Metanephros (tissue), 1 donor: ENCODE results near the gene ZSWIM1. TPM values are rescaled to one million over a fixed set of nuclear protein-coding genes. Genes with fewer than 3 reads are reported as not detected.

Source experiments
- total RNA-seq: library from RNA; depleted of rRNA; stranded (reverse); fragments of >200 nt; gene quantifications from one replicate; pipeline ENCODE4 v1.2.3, GENCODE V29; 2014

ZSWIM1 gene
- 8.3 TPM for total RNA-seq

DNA sequence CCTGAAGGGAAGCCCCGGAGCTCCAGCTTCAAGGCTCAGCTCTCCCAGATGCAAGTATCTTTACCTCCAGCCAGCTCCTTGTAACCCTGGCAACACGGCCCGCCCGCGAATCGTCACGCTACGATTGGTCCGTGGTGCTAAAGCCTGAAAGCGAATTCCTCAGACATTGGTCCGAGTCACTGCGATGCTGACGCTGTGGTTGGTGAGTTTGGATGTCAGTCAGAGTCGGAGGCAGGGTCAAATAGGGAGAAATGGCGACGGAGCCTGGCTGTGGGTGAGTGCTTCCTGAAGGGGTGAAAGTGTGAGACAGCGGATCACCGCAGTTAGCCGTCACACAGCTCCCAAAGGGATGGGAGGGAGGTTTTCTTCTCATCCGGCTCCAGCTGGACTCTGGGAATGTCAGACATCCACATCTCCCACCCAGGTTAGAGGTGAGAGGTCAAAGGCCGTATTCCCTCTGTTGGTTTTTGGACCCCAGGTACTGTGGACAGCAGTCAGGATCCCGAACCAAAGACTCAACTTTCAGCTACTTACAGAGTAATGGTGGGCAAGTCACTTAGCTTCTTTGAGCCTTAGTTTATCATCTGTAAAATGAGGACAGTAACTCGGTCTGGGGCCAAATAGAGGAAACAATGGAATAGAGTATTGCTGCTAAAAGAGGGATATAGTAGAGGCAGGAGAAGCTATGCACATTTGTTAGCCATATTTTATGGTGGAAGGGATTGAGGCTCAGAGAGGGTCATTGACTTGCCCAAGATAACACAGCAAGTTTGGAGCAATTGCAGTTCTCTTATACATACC is at the start of gene ZSWIM1:
Gene ZSWIM1, plus strand, starts transcription at position 240 of the 801 bp plus-strand sequence. CDS start 1,366 bp downstream, outside the sequence.

DNA sequence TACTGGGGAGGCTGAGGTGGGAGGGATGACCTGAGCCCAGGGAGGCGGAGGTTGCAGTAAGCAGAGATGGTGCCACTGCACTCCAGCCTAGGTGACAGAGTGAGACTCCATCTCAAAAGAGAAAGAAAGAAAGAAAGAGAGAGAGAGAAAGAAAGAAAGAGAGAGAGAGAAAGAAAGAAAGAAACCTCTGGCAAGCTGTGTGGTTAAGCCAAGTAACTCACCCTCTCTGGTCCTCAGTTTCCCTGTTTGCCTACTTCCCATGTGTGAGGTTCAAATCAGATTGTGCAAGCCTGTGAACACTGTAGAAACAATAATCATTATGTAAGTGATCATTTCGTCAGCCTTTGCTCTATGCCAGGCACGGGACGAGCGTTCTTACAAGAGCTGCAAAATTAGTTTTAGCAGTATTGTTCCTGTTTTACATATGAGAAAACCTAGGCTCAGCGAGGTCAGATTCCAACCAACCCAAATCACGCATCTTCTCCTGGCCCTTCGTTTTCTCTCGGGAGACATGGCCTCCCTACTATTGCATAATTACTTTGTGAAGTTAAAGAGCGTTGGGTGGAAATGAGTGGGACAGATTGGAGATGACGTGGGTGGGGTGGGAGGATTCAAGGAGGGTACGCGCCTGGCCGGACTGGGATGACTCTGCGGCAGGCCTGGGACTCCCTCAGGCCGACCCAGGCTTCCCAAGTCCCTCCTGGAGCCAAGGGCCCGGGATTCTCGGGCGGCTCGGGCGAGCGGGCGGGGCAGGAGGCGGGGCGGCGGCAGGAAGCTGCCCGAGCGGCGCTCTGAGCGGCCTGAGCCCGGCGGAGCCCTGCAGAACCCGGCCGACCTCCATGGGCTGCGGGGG is 47.8 kb upstream of the ZSWIM1 start, which contains the start of gene SNX21:
Gene SNX21, plus strand, starts transcription at position 770 of the 853 bp plus-strand sequence. CDS start 121 bp downstream, outside the sequence.

DNA sequence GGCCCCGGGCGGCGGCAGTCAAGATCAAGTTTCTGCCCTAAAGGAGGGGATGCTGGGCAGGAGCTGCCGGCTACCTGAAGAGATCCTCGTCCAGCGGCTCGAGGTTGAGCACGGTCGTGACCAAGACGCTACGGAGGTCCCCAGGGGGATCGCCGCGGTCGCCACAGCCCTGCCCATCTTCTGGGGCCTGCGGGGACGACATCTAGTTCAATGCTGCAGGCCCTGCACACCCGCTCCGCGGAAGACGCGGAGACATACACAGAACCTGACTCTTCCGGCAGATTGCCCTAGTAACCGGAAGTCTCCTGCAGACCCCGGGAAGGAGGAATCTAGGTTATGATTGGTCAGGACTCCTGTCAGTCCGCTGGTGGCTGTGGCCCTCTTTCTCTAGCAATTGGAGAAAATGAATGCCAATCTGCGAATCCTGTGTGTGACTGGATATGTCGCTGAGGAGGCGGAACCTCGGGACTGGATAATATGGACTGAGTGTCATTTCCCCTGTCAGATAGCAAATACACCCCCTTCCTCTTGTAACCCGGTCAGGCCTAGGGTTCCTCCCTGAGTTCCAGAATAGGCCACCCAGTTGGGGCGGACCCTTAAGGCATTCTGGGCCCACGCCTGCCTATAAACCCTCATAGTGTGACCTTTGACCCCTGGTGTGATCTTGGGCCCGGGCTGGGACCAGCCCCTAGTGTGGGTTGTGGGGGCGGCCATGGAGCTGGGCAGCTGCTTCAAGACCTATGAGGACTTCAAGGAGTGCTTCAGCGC is 23.7 kb upstream of the ZSWIM1 start, which contains the start of the genes ACOT8 and ZSWIM3:
Gene ACOT8, minus strand, starts transcription at position 279 of the 768 bp plus-strand sequence. Its CDS starts 77 bp downstream, at position 202.
Gene ZSWIM3, plus strand, starts transcription at position 501 of the 768 bp plus-strand sequence. Its CDS starts 212 bp downstream, at position 713.

DNA sequence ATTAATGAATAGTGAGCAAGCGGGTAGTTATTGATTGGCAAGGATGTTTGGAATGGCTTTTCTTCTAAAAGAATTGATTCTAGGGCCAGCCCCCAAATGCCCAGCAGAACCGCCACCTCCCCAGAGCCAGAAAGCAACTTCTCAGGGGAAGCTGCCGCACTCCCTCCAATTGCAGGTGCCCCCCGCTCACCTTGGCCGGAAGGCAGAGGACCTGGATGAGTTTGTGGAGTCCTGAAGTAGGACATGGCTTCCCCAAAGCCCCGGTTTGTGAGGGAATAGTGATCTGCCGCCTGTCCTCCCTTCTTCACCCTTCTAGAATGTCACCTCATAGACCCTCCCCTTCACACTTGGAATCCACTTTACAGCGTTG is 6.3 kb downstream of the ZSWIM1 start, which contains the start of gene SPATA25:
Gene SPATA25, minus strand, starts transcription at position 277 of the 370 bp plus-strand sequence. Its CDS starts 32 bp downstream, at position 245.

DNA sequence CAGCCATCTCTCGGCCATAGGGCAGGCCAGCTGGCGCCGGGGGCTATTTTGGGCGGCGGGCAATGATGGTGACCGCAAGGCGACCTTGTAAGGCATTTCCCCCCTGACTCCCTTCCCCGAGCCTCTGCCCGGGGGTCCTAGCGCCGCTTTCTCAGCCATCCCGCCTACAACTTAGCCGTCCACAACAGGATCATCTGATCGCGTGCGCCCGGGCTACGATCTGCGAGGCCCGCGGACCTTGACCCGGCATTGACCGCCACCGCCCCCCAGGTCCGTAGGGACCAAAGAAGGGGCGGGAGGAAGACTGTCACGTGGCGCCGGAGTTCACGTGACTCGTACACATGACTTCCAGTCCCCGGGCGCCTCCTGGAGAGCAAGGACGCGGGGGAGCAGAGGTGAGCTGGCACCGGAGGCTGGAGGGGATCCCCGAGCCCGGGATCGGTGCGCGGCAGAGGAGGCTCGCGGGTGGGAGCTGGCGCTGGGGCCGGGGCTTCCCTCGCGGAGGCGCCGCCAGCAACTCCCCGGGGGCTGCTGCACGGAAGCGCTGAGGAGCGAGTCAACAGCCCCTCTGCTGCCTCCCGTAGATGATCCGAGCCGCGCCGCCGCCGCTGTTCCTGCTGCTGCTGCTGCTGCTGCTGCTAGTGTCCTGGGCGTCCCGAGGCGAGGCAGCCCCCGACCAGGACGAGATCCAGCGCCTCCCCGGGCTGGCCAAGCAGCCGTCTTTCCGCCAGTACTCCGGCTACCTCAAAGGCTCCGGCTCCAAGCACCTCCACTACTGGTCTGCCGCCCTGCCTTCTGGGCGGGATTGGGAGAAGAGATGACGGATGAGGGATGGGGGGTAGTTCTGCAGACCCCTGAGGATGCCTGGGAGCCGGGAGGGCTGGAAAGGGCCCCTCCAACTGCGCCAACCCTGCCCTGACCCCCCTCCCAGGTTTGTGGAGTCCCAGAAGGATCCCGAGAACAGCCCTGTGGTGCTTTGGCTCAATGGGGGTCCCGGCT is 10.3 kb downstream of the ZSWIM1 start, which contains the start of the genes CTSA and NEURL2:
Gene CTSA, plus strand, starts transcription at position 351 of the 999 bp plus-strand sequence. Its CDS starts 234 bp downstream, at position 585.
Gene NEURL2, minus strand, starts transcription at position 224 of the 999 bp plus-strand sequence. Its CDS starts 217 bp downstream, at position 7.

DNA sequence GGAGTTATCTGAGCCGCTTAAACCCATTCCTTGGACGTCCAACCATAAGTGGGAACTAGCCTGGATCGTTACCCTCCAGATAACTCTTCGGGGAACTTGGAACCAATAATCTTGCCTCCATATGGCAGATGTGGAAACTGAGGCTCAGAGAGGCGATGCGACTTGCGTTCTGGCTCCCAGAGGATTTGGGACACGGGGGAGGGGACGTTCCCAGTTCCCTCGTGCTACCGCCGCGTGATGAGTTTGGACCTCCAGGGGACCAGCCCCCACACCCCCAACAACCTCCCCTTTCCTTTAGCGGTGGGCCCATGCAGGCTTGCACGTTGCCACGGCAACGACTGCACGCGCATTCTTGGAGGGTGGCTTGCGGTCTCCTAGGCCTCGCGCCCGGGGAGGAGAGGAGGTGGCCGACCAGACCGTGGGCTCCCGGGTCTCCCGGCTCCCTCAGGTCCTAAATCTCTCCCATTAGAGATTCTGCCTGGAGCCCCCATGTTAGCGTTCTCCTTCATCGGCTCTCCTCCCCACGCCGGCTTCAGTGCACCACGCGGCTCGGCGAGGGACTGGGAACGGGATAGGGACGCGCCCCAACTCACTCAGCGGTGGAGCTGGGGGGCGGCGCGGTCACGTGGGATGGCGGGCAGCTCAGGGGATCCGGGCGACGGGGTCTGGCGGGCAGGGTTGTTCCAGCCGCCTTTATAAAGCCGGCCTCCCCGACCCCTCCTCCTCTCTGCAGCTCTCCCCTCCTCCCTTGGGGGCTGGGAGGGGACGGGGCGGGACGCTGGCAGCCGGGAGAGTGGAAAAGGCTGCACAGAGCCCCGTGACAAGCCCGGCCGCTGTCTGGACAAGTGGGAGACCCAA is 30.7 kb downstream of the ZSWIM1 start, which contains the start of gene PLTP:
Gene PLTP, minus strand, starts transcription at position 670 of the 858 bp plus-strand sequence. CDS start 703 bp downstream, outside the sequence.

Other genes starting within 250 kb of the ZSWIM1 start
- gene WFDC9, start 249.9 kb upstream of the ZSWIM1 start, total RNA-seq: not detected
- gene WFDC11, start 211.0 kb upstream of the ZSWIM1 start, total RNA-seq: not detected
- gene WFDC13, start 179.2 kb upstream of the ZSWIM1 start, total RNA-seq: not detected
- not detected for gene WFDC10B, start 176.2 kb upstream of the ZSWIM1 start, total RNA-seq
- gene SPINT4, start 158.9 kb upstream of the ZSWIM1 start, total RNA-seq: not detected
- 0.99 TPM for gene WFDC3, start 89.3 kb upstream of the ZSWIM1 start, total RNA-seq
- gene DNTTIP1, start 89.3 kb upstream of the ZSWIM1 start, total RNA-seq: 18.5 TPM
- 22.7 TPM for gene UBE2C, start 68.6 kb upstream of the ZSWIM1 start, total RNA-seq
- gene TNNC2, start 53.9 kb upstream of the ZSWIM1 start, total RNA-seq: 555 TPM
- gene SNX21, start 47.4 kb upstream of the ZSWIM1 start, total RNA-seq: 41.5 TPM
- gene ACOT8, start 23.8 kb upstream of the ZSWIM1 start, total RNA-seq: 29.6 TPM
- 4.8 TPM for gene ZSWIM3, start 23.6 kb upstream of the ZSWIM1 start, total RNA-seq
- 4.7 TPM for gene SPATA25, start 6.4 kb downstream of the ZSWIM1 start, total RNA-seq
- gene NEURL2, start 10.0 kb downstream of the ZSWIM1 start, total RNA-seq: 14.6 TPM
- gene CTSA, start 10.1 kb downstream of the ZSWIM1 start, total RNA-seq: 90.0 TPM
- gene PLTP, start 30.9 kb downstream of the ZSWIM1 start, total RNA-seq: 95.5 TPM
- 33.2 TPM for gene PCIF1, start 53.5 kb downstream of the ZSWIM1 start, total RNA-seq
- 21.0 TPM for gene ZNF335, start 91.0 kb downstream of the ZSWIM1 start, total RNA-seq
- gene MMP9, start 127.7 kb downstream of the ZSWIM1 start, total RNA-seq: 8.1 TPM
- not detected for gene SLC12A5, start 148.0 kb downstream of the ZSWIM1 start, total RNA-seq
- 22.0 TPM for gene NCOA5, start 208.7 kb downstream of the ZSWIM1 start, total RNA-seq
- 3.0 TPM for gene CD40, start 237.1 kb downstream of the ZSWIM1 start, total RNA-seq